ENCODE data around the gene TEDC1. TPM values are rescaled to one million over a fixed set of nuclear protein-coding genes. Genes with fewer than 3 reads are reported as not detected.

TEDC1 gene
- total RNA-seq, 4 donors from 2014 or later, result 0.51 to 11.0 (median 9.4) TPM; not detected in 1

GRCh38 chr14:105501504-105502291 is 10.7 kb downstream of the TEDC1 start:
- intact Hi-C loops (cut with DNase I; ENCODE audit: low total_unique reads), result no loop called here
- TF ChIP-seq POLR2A (IDR thresholded peaks at IDR 0.05), result no peak
- no peak for TF ChIP-seq CTCF (IDR thresholded peaks at IDR 0.05)
- Histone ChIP-seq H3K9me3 (no peaks in the 10 kb centered on the region), H3K4me3 (no peak overlapping the region), H3K4me1 (no peaks in the 10 kb centered on the region), H3K36me3 (no peaks in the 10 kb centered on the region), H3K27ac (no peak overlapping the region), H3K27me3 (no peaks in the 10 kb centered on the region)
- no peak for DNase-seq

DNA sequence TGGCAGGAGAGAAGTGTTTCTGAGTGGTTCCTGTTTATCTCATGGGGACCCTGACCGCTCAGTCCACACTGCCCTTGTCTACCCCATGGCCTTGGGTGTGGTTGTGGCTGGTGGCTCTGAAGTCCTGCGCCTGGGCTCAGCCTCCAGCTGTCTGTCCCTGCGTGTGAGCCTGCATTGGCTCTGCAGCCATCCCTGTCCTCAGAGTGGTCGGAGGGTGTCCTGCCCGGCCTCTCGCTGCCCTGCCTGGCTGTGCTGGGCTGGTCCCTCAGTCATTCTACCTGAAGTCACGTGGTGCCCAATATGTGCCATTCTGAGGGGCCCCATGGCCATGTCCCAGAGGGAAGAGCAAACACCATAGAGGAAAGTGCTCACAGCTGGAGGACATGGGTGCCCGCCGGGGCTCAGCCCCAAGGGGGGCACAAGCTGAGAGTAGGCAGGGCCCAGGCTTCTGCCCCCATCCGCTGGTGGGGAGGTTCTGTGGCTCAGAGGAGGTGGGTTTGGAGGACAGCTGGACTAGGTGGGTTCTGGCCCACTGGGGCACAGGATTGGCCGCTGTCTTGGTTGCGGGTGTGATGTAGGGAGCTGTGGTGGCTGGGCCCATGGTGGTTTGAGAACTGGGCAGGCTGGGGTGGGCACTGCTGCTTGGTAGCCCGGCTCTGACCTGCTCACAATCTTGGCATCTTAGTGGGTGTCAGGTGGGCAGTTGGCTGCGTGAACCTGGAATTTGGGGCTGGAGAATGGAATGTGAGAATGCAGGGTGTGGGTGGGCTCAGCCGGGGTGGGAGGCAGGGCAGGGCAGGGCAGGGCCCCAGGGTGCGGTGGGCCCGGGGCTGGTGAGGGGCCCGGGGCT is 11.6 kb downstream of the TEDC1 start:
- Histone ChIP-seq H3K27me3 (no peaks in the 10 kb centered on the region), H3K4me3 (no peak overlapping the region), H3K9me3 (no peaks in the 10 kb centered on the region), H3K36me3 (no peaks in the 10 kb centered on the region), H3K27ac (no peak overlapping the region), H3K4me1 (no peaks in the 10 kb centered on the region)
- intact Hi-C loops (cut with DNase I; ENCODE audit: low total_unique reads), result no loop called here
- no peak for TF ChIP-seq POLR2A (IDR thresholded peaks at IDR 0.05)
- TF ChIP-seq CTCF (IDR thresholded peaks at IDR 0.05), result no peak
- DNase-seq, result no peak

GRCh38 chr14:105503296-105503640 is 12.2 kb downstream of the TEDC1 start:
- no peak for DNase-seq
- H3K9me3 ChIP-seq, result no peaks in the 10 kb centered on the region
- TF ChIP-seq POLR2A (IDR thresholded peaks at IDR 0.05) (no peak), CTCF (IDR thresholded peaks at IDR 0.05) (no peak)
- no peaks in the 10 kb centered on the region for H3K27me3 ChIP-seq
- H3K27ac ChIP-seq, result no peak overlapping the region
- H3K4me1 ChIP-seq, result no peaks in the 10 kb centered on the region
- no peak overlapping the region for H3K4me3 ChIP-seq
- intact Hi-C loops (cut with DNase I; ENCODE audit: low total_unique reads), result no loop called here
- no peaks in the 10 kb centered on the region for H3K36me3 ChIP-seq

DNA sequence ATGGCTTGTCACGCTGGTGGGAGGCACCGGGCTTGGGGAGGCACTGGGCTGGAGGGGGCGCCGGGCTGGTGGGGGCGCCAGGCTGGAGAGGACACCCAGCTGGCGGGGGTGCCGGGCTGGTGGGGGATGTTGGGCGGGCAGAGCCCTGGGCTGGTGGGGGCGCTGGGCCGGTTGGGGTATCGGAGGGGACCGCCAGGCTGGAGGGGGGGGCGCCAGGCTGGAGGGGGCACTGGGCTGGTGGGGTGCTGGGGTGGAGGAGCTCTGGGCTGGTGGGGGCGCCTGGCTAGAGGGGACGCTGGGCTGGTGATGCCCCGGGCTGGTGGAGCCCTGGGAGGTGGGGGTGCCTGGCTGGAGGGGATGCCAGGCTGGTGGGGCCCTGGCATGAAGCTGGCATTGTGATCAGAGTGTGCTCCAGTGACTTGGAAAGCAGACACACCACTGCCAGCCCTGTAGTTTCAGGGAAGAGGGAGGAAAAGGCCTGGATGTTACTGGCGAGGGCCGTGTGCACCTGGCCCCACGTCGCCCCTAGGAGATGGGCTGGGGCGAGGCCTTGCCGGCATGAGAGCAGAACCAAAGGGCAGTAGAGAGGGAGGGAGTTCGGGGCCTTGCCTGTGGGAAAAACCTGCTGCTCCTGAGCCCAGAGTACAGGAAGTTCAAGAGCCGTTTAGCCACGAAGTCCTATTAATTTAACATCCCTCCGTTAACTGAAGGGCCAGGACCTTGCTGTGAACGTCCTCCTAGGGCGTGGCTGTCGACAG is 13.1 kb downstream of the TEDC1 start:
- intact Hi-C loops (cut with DNase I; ENCODE audit: low total_unique reads), result no loop called here
- Histone ChIP-seq H3K4me1 (no peaks in the 10 kb centered on the region), H3K36me3 (no peaks in the 10 kb centered on the region), H3K27me3 (no peaks in the 10 kb centered on the region), H3K27ac (no peak overlapping the region), H3K9me3 (no peaks in the 10 kb centered on the region), H3K4me3 (no peak overlapping the region)
- TF ChIP-seq POLR2A (IDR thresholded peaks at IDR 0.05) (no peak), CTCF (IDR thresholded peaks at IDR 0.05) (no peak)
- DNase-seq, result no peak
